Measurements from ENCODE around the gene CSMD2.

CSMD2 gene

DNA sequence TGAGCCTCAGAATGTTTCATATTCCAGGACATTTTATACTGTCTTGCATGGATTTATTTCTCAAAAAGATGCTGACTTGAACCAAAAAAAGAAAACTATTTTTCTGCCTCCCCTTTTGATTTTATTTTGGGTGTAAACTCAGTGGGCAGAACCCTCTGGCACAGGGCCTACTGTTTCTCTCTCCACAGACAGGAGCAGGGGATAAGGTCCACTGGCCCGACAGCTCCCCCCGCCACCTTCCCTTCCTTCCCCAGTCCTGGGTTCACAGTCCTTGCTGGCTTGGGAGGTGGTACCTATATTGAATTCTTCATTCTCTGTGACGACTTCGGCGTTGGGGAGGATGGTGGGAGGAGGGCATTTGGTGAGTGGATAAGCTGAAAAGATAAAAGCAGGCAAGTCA is 578.2 kb downstream of the CSMD2 start:
- TF ChIP-seq, protein P1, sequence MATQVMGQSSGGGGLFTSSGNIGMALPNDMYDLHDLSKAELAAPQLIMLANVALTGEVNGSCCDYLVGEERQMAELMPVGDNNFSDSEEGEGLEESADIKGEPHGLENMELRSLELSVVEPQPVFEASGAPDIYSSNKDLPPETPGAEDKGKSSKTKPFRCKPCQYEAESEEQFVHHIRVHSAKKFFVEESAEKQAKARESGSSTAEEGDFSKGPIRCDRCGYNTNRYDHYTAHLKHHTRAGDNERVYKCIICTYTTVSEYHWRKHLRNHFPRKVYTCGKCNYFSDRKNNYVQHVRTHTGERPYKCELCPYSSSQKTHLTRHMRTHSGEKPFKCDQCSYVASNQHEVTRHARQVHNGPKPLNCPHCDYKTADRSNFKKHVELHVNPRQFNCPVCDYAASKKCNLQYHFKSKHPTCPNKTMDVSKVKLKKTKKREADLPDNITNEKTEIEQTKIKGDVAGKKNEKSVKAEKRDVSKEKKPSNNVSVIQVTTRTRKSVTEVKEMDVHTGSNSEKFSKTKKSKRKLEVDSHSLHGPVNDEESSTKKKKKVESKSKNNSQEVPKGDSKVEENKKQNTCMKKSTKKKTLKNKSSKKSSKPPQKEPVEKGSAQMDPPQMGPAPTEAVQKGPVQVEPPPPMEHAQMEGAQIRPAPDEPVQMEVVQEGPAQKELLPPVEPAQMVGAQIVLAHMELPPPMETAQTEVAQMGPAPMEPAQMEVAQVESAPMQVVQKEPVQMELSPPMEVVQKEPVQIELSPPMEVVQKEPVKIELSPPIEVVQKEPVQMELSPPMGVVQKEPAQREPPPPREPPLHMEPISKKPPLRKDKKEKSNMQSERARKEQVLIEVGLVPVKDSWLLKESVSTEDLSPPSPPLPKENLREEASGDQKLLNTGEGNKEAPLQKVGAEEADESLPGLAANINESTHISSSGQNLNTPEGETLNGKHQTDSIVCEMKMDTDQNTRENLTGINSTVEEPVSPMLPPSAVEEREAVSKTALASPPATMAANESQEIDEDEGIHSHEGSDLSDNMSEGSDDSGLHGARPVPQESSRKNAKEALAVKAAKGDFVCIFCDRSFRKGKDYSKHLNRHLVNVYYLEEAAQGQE (IDR thresholded peaks at IDR 0.05; ENCODE audit: low read depth), result no peak
- TF ChIP-seq RAD21 (IDR thresholded peaks at IDR 0.05; ENCODE audit: low read depth) (no peak), CEBPB (IDR thresholded peaks at IDR 0.05) (no peak), MAX (IDR thresholded peaks at IDR 0.05) (no peak), NFIC (IDR thresholded peaks at IDR 0.05) (no peak), TCF12 (IDR thresholded peaks at IDR 0.05; ENCODE audit: low read depth) (no peak), EP300 (IDR thresholded peaks at IDR 0.05; ENCODE audit: borderline replicate concordance) (no peak), TEAD4 (IDR thresholded peaks at IDR 0.05) (no peak), CREB1 (IDR thresholded peaks at IDR 0.05; ENCODE audit: low read depth) (no peak), YY1 (IDR thresholded peaks at IDR 0.05; ENCODE audit: low read depth) (no peak), FOXM1 (IDR thresholded peaks at IDR 0.05; ENCODE audit: borderline replicate concordance, low read depth) (no peak)

DNA sequence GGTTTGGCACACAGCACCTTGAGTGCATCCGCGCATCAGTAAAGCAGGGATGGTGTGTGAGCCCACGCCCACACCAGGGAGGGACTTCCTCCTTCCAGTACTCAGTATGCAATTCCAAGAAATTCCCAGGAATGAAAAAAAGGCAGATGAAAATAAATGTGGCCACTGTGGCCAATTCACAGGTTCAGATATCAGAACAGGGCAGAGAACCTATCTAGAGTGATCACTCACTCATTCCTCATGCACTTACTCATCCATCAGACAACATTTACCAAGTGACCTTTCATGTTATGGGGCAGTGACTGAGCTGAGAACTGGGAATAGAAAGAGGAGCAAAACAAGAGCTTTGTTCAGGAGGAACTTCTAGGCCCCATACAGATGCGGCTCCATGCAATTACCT is 578.9 kb downstream of the CSMD2 start:
- TF ChIP-seq TEAD4 (IDR thresholded peaks at IDR 0.05) (no peak), ZBTB7A (IDR thresholded peaks at IDR 0.05; ENCODE audit: low read depth) (no peak), EGR1 (IDR thresholded peaks at IDR 0.05) (no peak), FOXM1 (IDR thresholded peaks at IDR 0.05; ENCODE audit: borderline replicate concordance, low read depth) (no peak), CREB1 (IDR thresholded peaks at IDR 0.05; ENCODE audit: low read depth) (no peak), NFIC (IDR thresholded peaks at IDR 0.05) (no peak), MAX (IDR thresholded peaks at IDR 0.05) (no peak)
- TF ChIP-seq, protein P1 (IDR thresholded peaks at IDR 0.05; ENCODE audit: low read depth), result no peak
- TF ChIP-seq, protein P2, sequence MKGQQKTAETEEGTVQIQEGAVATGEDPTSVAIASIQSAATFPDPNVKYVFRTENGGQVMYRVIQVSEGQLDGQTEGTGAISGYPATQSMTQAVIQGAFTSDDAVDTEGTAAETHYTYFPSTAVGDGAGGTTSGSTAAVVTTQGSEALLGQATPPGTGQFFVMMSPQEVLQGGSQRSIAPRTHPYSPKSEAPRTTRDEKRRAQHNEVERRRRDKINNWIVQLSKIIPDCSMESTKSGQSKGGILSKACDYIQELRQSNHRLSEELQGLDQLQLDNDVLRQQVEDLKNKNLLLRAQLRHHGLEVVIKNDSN (IDR thresholded peaks at IDR 0.05), result no peak

- TF ChIP-seq MAX (IDR thresholded peaks at IDR 0.05), result no peak
- TF ChIP-seq TAF1 (IDR thresholded peaks at IDR 0.05; ENCODE audit: low read depth), result no peak
- no peak for TF ChIP-seq CREB1 (IDR thresholded peaks at IDR 0.05; ENCODE audit: low read depth)
- TF ChIP-seq TCF12 (IDR thresholded peaks at IDR 0.05; ENCODE audit: low read depth), result no peak
- no peak for TF ChIP-seq EGR1 (IDR thresholded peaks at IDR 0.05)
- TF ChIP-seq FOXM1 (IDR thresholded peaks at IDR 0.05; ENCODE audit: borderline replicate concordance, low read depth), result no peak
- no peak for TF ChIP-seq YY1 (IDR thresholded peaks at IDR 0.05; ENCODE audit: low read depth)
- TF ChIP-seq RAD21 (IDR thresholded peaks at IDR 0.05; ENCODE audit: low read depth), result no peak
- TF ChIP-seq, protein P1 (IDR thresholded peaks at IDR 0.05; ENCODE audit: low read depth), result no peak
- no peak for TF ChIP-seq NFIC (IDR thresholded peaks at IDR 0.05)
- TF ChIP-seq EP300 (IDR thresholded peaks at IDR 0.05; ENCODE audit: borderline replicate concordance), result no peak
- TF ChIP-seq TEAD4 (IDR thresholded peaks at IDR 0.05), result no peak
- TF ChIP-seq, protein P2 (IDR thresholded peaks at IDR 0.05), result no peak
- no peak for TF ChIP-seq ZBTB7A (IDR thresholded peaks at IDR 0.05; ENCODE audit: low read depth)
Measured at GRCh38 chr1:33583567-33583966, 581.5 kb downstream of the CSMD2 start.

DNA sequence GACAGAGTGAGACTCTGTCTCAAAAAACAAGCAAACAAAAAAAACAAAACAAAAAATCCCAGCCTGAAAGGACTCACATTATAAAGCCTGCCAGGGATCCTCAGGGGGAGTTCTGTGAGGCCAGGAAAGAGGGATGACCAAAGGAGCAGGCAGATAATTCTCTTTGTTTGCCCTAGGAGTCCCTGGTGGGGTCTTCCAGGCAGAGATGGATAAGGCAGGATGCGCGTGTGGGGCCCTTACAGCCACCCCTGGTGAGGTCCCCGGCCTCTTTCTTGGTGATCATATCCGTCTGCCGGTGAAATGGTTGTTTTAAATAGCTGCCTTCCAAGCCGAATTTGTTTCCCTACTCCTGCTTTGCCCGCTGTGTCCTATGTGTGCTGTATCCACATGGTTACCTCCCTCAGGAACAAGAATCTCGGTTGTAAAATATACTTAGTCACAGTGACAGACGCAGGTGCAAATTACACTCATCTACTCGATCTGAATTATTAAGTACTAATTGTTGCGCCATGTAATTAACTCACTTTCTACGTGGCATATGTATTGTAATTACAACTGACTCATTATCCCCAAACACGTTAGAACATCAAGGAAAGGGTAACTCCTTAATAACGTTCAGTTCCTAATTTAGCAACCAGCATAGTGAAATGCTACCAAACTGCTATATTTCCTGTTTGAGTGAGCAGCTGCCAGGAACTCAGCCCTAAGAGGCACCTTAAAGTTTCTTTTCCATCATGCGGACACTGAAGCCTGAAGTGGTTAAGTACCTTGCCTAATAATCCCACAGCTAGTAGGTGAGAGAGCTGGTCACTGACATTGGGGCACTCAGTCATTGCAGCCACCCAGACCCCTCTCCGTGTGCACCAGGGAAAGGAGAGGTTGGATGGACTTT is 586.2 kb downstream of the CSMD2 start:
- TF ChIP-seq YY1 (IDR thresholded peaks at IDR 0.05; ENCODE audit: low read depth) (no peak), RAD21 (IDR thresholded peaks at IDR 0.05; ENCODE audit: low read depth) (no peak), ZBTB7A (IDR thresholded peaks at IDR 0.05; ENCODE audit: low read depth) (no peak), TCF12 (IDR thresholded peaks at IDR 0.05; ENCODE audit: low read depth) (no peak), TAF1 (IDR thresholded peaks at IDR 0.05; ENCODE audit: low read depth) (no peak), EGR1 (IDR thresholded peaks at IDR 0.05) (no peak), FOXM1 (IDR thresholded peaks at IDR 0.05; ENCODE audit: borderline replicate concordance, low read depth) (no peak)
- TF ChIP-seq, protein P1 (IDR thresholded peaks at IDR 0.05; ENCODE audit: low read depth), result no peak
